NCI-H226 (cell line): ENCODE measurements around the gene PGAP6.
"Not testable (repeated sequence)": the region's sequence is repeated elsewhere in the genome, so short reads cannot be mapped to it uniquely, and the experiment has no call there.

Source experiments
- DNase-seq: peaks from one replicate; pipeline ENCODE4 v3.0.0-alpha.2; 2015

Gene PGAP6

GRCh38 chr16:401468-402348 lies 19.9 kb upstream of the PGAP6 start, which contains the start of gene DECR2:
Gene DECR2 (plus strand): TSS chr16:401885. CDS start chr16:401964, 79 bp downstream.
- peak; percentile 66 for DNase-seq

GRCh38 chr16:400061-400591 lies 18.3 kb upstream of the PGAP6 start:
- no peak for DNase-seq

- DNase-seq, result no peak
These were observed 17.7 kb upstream of the PGAP6 start for GRCh38 chr16:399340-400019.

GRCh38 chr16:398561-399339 lies 17.0 kb upstream of the PGAP6 start:
- no peak for DNase-seq

- DNase-seq, result no peak
These were observed 16.1 kb upstream of the PGAP6 start for GRCh38 chr16:397736-398332.

GRCh38 chr16:397135-397661 lies 15.4 kb upstream of the PGAP6 start, which contains the start of gene NME4:
Gene NME4 (plus strand): TSS chr16:397199. CDS start chr16:397223, 24 bp downstream.
- peak; percentile 49 for DNase-seq

GRCh38 chr16:396605-397004 lies 14.8 kb upstream of the PGAP6 start:
- DNase-seq, result no peak

- DNase-seq, result no peak
These were observed 14.4 kb upstream of the PGAP6 start for GRCh38 chr16:396199-396598.

GRCh38 chr16:392450-393030 lies 10.8 kb upstream of the PGAP6 start:
- DNase-seq, result no peak

- peak; percentile 47 for DNase-seq
These were observed 10.1 kb upstream of the PGAP6 start for GRCh38 chr16:391885-392335.

GRCh38 chr16:389352-389751 lies 7.6 kb upstream of the PGAP6 start:
- no peak for DNase-seq

- DNase-seq, result not testable (repeated sequence)
These were observed 6.2 kb upstream of the PGAP6 start for GRCh38 chr16:387761-388666.

- DNase-seq, result no peak
These were observed 4.9 kb upstream of the PGAP6 start for GRCh38 chr16:386641-387156.

GRCh38 chr16:383326-384051 lies 1.7 kb upstream of the PGAP6 start:
- no peak for DNase-seq

- no peak for DNase-seq
These were observed 578 bp downstream of the PGAP6 start for GRCh38 chr16:381012-381788.

- DNase-seq, result no peak
These were observed 1.1 kb downstream of the PGAP6 start for GRCh38 chr16:380762-381011.

GRCh38 chr16:379961-380761 lies 1.6 kb downstream of the PGAP6 start:
- no peak for DNase-seq
